ENCODE measurements around the gene KRTAP4-4. TPM values are rescaled to one million over a fixed set of nuclear protein-coding genes. Genes with fewer than 3 reads are reported as not detected.

KRTAP4-4 gene
- total RNA-seq, 4 donors from 2014 or later: not detected

GRCh38 chr17:41186872-41187271, 26.3 kb upstream of the KRTAP4-4 start:
- intact Hi-C loops (cut with DNase I): no loop called here
- Histone ChIP-seq H3K36me3 (no peaks in the 10 kb centered on the region), H3K27me3 (peaks cover 0 to 25% (median 0%) of the 10 kb centered on the region in 4 donors), H3K9me3 (no peaks in the 10 kb centered on the region), H3K4me1 (no peaks in the 10 kb centered on the region), H3K27ac (replicated peaks in 1 of 4) (no peak overlapping the region), H3K4me3 (no peak overlapping the region)
- TF ChIP-seq POLR2AphosphoS5 (IDR thresholded peaks at IDR 0.05) (no peak), CTCF (IDR thresholded peaks at IDR 0.05) (no peak), EP300 (IDR thresholded peaks at IDR 0.05) (no peak), POLR2A (IDR thresholded peaks at IDR 0.05; ENCODE audit: low read depth) (no peak)
- WGBS: 70% methylated on average over 2 of the region's 2 CpGs
- DNase-seq (ENCODE audit: extremely low spot score): no peak

GRCh38 chr17:41185001-41185400, 24.5 kb upstream of the KRTAP4-4 start:
- no peak overlapping the region for H3K4me3 ChIP-seq
- peaks cover 0 to 20% (median 0%) of the 10 kb centered on the region in 4 donors for H3K27me3 ChIP-seq
- TF ChIP-seq EP300 (IDR thresholded peaks at IDR 0.05): no peak
- TF ChIP-seq POLR2A (IDR thresholded peaks at IDR 0.05; ENCODE audit: low read depth): no peak
- no peak for TF ChIP-seq CTCF (IDR thresholded peaks at IDR 0.05)
- TF ChIP-seq POLR2AphosphoS5 (IDR thresholded peaks at IDR 0.05): no peak
- no peaks in the 10 kb centered on the region for H3K36me3 ChIP-seq
- no peak overlapping the region for H3K27ac ChIP-seq (replicated peaks in 1 of 4)
- DNase-seq (ENCODE audit: extremely low spot score): no peak
- WGBS: 54% methylated on average over 1 of the region's 1 CpG
- H3K4me1 ChIP-seq: no peaks in the 10 kb centered on the region
- intact Hi-C loops (cut with DNase I): no loop called here
- H3K9me3 ChIP-seq: no peaks in the 10 kb centered on the region

- no peak for DNase-seq (ENCODE audit: extremely low spot score)
- Histone ChIP-seq H3K4me3 (no peak within 1 kb of the TSS), H3K27ac (replicated peaks in 1 of 4) (no peak within 1 kb of the TSS), H3K36me3 (no peaks in the 10 kb centered on the region), H3K4me1 (no peaks in the 10 kb centered on the region), H3K27me3 (peaks cover 0 to 16% (median 0%) of the 10 kb centered on the region in 4 donors), H3K9me3 (no peaks in the 10 kb centered on the region)
- 57% methylated on average over 7 of the region's 9 CpGs for WGBS
- no peak for TF ChIP-seq CTCF (IDR thresholded peaks at IDR 0.05)
- no peak for TF ChIP-seq EP300 (IDR thresholded peaks at IDR 0.05)
- TF ChIP-seq POLR2A (IDR thresholded peaks at IDR 0.05; ENCODE audit: low read depth): no peak
- TF ChIP-seq POLR2AphosphoS5 (IDR thresholded peaks at IDR 0.05): no peak
- intact Hi-C loops (cut with DNase I): no loop called here
Measured at GRCh38 chr17:41184480-41184961, 24.0 kb upstream of the KRTAP4-4 start, which contains the start of gene KRTAP4-1. Gene KRTAP4-1, minus strand, starts transcription at chr17:41184911. Its CDS starts 57 bp downstream, at chr17:41184854.

- H3K4me3 ChIP-seq: no peak overlapping the region
- WGBS: 83% methylated on average over 1 of the region's 1 CpG
- intact Hi-C loops (cut with DNase I): no loop called here
- H3K27ac ChIP-seq (replicated peaks in 1 of 4): no peak overlapping the region
- no peaks in the 10 kb centered on the region for H3K9me3 ChIP-seq
- peaks cover 0 to 6% (median 2%) of the 10 kb centered on the region in 4 donors for H3K27me3 ChIP-seq
- H3K36me3 ChIP-seq: no peaks in the 10 kb centered on the region
- no peaks in the 10 kb centered on the region for H3K4me1 ChIP-seq
- TF ChIP-seq POLR2A (IDR thresholded peaks at IDR 0.05; ENCODE audit: low read depth) (no peak), EP300 (IDR thresholded peaks at IDR 0.05) (no peak), POLR2AphosphoS5 (IDR thresholded peaks at IDR 0.05) (no peak), CTCF (IDR thresholded peaks at IDR 0.05) (no peak)
- DNase-seq (ENCODE audit: extremely low spot score): no peak
Measured at GRCh38 chr17:41178843-41179616, 18.5 kb upstream of the KRTAP4-4 start.
